ENCODE data around the gene SACM1L.

The SACM1L gene

GRCh38 chr3:45716790-45717336, 27.7 kb downstream of the SACM1L start:
- no peak overlapping the region for H3K4me3 ChIP-seq (ENCODE audit: low read length, poor library complexity, severe bottlenecking)
- no peaks in the 10 kb centered on the region for H3K9me2 ChIP-seq (replicated peaks; ENCODE audit: low read depth, low read length)
- no peak for TF ChIP-seq EZH2phosphoT487 (IDR thresholded peaks at IDR 0.05; ENCODE audit: borderline replicate concordance)
- no peak for TF ChIP-seq CTCF (conservative IDR thresholded peaks at IDR 0.05; ENCODE audit: low read length)
- H3F3A ChIP-seq (ENCODE audit: low read depth) = no peaks in the 10 kb centered on the region
- no peak overlapping the region for H2AFZ ChIP-seq (ENCODE audit: low read length)
- H3K4me2 ChIP-seq (ENCODE audit: low read depth, low read length, poor library complexity, severe bottlenecking) = no peak overlapping the region
- H3K79me2 ChIP-seq (ENCODE audit: insufficient read depth, low read length) = peaks cover 6% of the 10 kb centered on the region; the same call in 1 of the 2 replicates
- peaks cover 77% of the 10 kb centered on the region for H3K36me3 ChIP-seq (ENCODE audit: insufficient read depth, low read length)
- H3K27me3 ChIP-seq (ENCODE audit: insufficient read depth, low read length, poor library complexity, severe bottlenecking) = no peaks in the 10 kb centered on the region
- H4K20me1 ChIP-seq (ENCODE audit: insufficient read depth, low read length, poor library complexity, severe bottlenecking) = peaks cover 6% of the 10 kb centered on the region
- no peak overlapping the region for H3K9ac ChIP-seq (ENCODE audit: low read depth, low read length, poor library complexity, severe bottlenecking)
- H3K4me1 ChIP-seq (ENCODE audit: insufficient read depth, low read length, poor library complexity, severe bottlenecking) = no peaks in the 10 kb centered on the region
- H3K9me3 ChIP-seq (ENCODE audit: insufficient read depth, low read depth, low read length) = no peaks in the 10 kb centered on the region

GRCh38 chr3:45719655-45720487, 30.7 kb downstream of the SACM1L start:
- Histone ChIP-seq H3F3A (ENCODE audit: low read depth) (no peaks in the 10 kb centered on the region), H3K4me1 (ENCODE audit: insufficient read depth, low read length, poor library complexity, severe bottlenecking) (no peaks in the 10 kb centered on the region), H3K36me3 (ENCODE audit: insufficient read depth, low read length) (peaks cover 78% of the 10 kb centered on the region), H3K4me3 (ENCODE audit: low read length, poor library complexity, severe bottlenecking) (no peak overlapping the region), H3K79me2 (ENCODE audit: insufficient read depth, low read length) (no peaks in the 10 kb centered on the region; the same call in 1 of the 2 replicates), H3K4me2 (ENCODE audit: low read depth, low read length, poor library complexity, severe bottlenecking) (no peak overlapping the region), H2AFZ (ENCODE audit: low read length) (no peak overlapping the region), H3K9ac (ENCODE audit: low read depth, low read length, poor library complexity, severe bottlenecking) (no peak overlapping the region), H4K20me1 (ENCODE audit: insufficient read depth, low read length, poor library complexity, severe bottlenecking) (no peaks in the 10 kb centered on the region), H3K27me3 (ENCODE audit: insufficient read depth, low read length, poor library complexity, severe bottlenecking) (no peaks in the 10 kb centered on the region), H3K9me3 (ENCODE audit: insufficient read depth, low read depth, low read length) (no peaks in the 10 kb centered on the region), H3K9me2 (replicated peaks; ENCODE audit: low read depth, low read length) (no peaks in the 10 kb centered on the region)
- TF ChIP-seq EZH2phosphoT487 (IDR thresholded peaks at IDR 0.05; ENCODE audit: borderline replicate concordance) (no peak), CTCF (conservative IDR thresholded peaks at IDR 0.05; ENCODE audit: low read length) (no peak)

GRCh38 chr3:45724911-45725310, 35.7 kb downstream of the SACM1L start:
- Histone ChIP-seq H3K27me3 (ENCODE audit: insufficient read depth, low read length, poor library complexity, severe bottlenecking) (no peaks in the 10 kb centered on the region), H3K4me1 (ENCODE audit: insufficient read depth, low read length, poor library complexity, severe bottlenecking) (no peaks in the 10 kb centered on the region), H3F3A (ENCODE audit: low read depth) (no peaks in the 10 kb centered on the region), H3K4me2 (ENCODE audit: low read depth, low read length, poor library complexity, severe bottlenecking) (no peak overlapping the region), H2AFZ (ENCODE audit: low read length) (no peak overlapping the region), H3K9me3 (ENCODE audit: insufficient read depth, low read depth, low read length) (no peaks in the 10 kb centered on the region), H3K9ac (ENCODE audit: low read depth, low read length, poor library complexity, severe bottlenecking) (no peak overlapping the region), H3K4me3 (ENCODE audit: low read length, poor library complexity, severe bottlenecking) (no peak overlapping the region), H4K20me1 (ENCODE audit: insufficient read depth, low read length, poor library complexity, severe bottlenecking) (peaks cover 30% of the 10 kb centered on the region), H3K36me3 (ENCODE audit: insufficient read depth, low read length) (peaks cover 68% of the 10 kb centered on the region), H3K79me2 (ENCODE audit: insufficient read depth, low read length) (peaks cover 35% of the 10 kb centered on the region), H3K9me2 (replicated peaks; ENCODE audit: low read depth, low read length) (no peaks in the 10 kb centered on the region)
- no peak for TF ChIP-seq CTCF (conservative IDR thresholded peaks at IDR 0.05; ENCODE audit: low read length)
- TF ChIP-seq EZH2phosphoT487 (IDR thresholded peaks at IDR 0.05; ENCODE audit: borderline replicate concordance) = no peak
